ENCODE results near the gene RPRD1B.

The RPRD1B gene

DNA sequence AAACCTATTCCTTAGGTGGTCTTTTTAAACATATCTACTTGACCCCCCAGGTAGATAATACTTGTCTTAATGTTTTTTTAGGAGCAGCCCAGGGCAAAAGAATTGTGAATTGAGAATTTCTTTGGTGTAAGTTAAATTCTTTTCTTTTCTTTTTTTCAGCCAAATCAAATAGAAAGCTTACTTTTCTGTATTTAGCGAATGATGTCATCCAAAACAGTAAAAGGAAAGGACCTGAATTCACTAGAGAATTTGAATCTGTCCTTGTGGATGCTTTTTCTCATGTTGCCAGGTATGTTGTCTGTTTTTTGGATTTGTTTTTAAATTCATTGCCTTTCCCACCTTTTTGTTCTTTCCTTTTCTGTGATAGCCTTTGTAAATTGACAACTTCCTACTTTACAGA is 6.7 kb downstream of the RPRD1B start:
- no peak for DNase-seq

DNA sequence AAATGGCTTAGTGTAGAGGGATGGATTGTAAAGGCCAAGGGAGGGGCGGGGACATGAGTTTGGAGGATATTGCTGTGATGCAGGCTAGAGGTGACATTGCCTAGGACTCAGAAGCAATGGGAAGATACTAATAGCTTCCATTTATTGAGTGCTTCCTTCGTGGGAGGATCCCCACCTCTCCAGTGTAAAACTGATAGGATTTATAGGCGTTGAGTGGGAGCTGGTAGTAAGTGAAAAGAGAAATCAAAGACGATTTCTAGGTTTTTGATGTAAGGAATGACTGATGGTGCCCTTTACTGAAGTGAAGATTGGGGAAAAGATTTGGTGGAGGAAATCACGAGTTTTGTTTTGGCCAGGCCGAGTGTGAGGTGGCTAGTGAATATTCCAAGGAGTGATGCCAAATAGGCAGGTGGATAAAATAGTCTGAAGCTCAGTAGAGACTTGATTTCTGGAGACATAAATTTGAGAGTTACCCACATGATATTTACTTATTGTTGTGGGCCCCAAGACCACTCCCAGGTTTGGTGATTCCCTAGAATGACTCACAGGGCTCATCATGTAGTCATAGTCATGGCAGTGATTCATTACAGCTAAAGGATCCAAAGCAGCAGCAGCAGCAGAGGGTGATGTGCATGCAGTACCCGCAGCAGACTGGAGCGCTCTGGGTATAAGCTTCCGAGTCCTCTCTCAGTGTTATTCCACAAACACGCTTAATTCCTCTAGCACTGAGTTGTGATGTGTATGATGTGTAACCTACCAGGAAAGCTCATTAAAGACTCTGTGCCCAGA is 10.2 kb downstream of the RPRD1B start:
- peak; percentile 14 for DNase-seq

DNA sequence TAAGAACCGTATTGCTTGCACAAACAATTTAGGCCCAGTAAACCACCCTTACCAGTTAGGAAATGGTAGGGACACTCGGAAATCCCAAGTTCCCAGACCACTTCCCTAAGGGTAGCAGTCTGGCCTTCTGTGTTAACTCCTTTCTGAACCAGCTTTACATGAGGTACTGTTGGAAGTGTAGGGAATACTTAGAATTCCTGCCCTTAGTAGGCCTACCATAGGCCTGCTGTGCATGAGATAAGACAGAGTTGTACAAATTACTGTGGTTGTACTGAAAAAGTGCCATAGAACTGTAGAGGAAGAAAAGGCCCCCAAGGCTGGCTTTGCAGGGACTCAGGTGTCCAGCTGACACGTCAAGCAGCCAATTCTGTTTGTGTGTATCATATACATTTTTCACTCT is 11.1 kb downstream of the RPRD1B start:
- DNase-seq, result no peak

GRCh38 chr20:38046572-38046971 is 13.0 kb downstream of the RPRD1B start:
- DNase-seq, result no peak

DNA sequence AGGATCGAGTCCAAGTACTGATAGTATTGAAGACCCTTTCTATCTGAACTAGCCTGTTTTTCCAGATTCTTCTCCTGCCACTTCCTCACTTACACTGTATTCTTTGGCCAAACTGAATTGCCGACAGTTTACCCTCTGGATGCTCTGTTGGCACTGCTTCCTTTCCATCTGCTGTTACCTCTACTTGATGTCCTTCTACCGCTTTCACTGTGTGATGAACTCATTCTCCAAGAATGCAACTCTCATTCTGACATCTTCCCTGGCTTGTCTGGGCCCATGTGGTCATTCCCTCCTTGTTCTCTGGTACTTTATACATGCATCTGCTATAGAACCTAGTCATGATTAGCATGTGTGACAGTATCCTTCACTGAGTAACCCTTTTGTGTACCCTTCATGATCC is 16.3 kb downstream of the RPRD1B start:
- DNase-seq, result peak; percentile 35

GRCh38 chr20:38050686-38051085 is 17.1 kb downstream of the RPRD1B start:
- no peak for DNase-seq

DNA sequence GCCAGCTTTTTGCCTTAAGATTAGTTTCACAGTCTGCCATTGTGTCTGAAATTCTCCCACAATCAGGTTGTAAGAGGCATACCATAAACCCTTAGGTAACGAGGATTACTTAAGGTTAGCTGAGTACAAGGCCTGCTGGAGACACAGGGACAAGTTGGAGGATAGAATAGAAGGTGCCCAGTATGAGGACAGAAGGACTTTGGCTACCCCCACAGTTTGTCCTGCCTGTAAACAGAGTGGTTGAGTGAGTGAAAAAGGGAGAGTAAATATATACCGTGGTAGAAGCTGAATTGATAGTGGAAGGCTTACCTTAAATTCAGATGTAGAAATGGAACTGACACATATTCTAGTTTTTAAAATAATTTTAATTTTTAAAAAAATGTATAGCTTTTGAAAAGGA is 19.3 kb downstream of the RPRD1B start:
- no peak for DNase-seq

DNA sequence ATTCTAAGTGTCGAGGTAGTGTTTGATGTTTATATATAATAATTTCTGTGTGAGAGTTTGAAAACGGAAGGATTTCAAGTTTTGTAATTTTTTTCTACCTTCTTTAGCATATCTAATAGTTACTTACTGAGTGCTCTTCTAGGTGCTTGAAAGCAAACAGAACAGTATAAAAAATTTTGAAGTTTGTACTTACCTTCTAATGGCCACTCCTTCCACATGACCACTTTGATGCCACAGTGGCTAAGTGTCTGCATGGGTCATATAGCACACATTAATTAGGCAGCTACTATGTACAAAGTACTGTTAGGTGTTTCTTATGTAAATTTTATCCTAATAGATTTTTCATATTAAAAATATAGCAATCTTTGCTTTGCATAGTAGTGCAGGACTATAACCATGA is 21.1 kb downstream of the RPRD1B start:
- no peak for DNase-seq

DNA sequence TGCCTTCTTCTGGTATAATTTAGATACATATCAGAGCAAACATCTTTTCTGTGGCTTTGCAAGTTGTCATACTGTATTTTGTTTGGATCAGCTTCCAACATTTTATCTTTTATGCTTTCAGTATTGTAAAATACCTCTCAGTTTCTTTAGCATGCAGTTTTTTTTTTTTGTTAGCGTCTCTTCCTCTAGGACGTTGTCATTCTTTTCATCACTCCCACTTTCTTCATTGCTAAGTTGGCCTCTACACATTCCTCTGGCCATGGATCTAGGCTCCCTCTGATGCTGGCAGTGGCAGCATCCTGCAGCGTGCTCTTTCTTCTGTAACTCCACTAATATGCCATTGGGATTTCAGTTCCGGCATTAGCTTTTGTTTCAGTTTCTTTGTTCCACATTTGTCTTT is 21.7 kb downstream of the RPRD1B start:
- no peak for DNase-seq

- no peak for DNase-seq
Observed at GRCh38 chr20:38055848-38056247, 22.3 kb downstream of the RPRD1B start.

DNA sequence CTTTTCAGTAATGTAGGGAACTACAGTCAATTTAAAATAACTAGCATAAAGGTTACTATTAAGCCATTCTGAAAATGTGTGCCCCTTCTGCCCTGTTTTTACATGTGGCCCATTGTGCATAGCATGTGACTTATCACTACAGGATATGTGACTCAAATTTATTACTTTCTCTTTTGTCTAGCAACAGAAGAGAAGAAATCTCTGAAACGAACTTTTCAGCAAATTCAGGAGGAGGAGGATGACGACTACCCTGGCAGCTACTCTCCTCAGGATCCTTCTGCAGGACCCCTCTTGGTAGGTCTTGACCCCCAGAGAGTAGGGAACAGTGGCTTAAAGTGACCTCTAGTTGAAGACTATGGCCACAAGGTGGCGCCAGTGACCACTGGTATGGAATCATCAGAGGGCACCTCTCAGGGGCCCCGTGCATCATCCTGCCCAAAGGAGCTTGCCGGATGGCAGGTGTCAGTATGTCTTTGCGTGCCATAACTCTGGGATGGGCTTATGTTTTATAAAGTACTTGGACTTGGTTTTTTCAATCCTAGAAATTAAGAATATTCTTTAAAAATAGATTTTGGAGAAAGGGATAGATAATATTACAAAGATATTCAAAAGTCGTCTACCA is 23.9 kb downstream of the RPRD1B start:
- peak; percentile 92 for DNase-seq

DNA sequence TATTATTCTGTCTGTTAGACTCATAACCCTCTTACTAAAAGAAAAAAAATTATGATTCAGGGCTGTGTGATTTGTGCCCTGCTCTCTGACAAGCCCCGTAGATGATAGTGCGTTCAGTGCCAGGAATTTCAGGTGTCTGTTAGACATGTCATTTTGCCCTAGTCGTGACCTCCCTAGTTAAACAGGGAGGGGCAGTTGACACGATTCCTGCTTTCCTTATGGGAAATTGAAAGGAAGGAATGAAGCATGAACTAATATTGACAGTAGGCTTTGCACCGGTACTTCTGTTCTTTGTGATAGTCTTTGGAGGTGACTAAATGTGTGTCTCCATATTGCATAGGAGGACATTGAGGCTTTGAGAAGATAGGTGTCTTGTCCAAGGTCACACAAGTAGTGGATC is 26.3 kb downstream of the RPRD1B start:
- peak; percentile 20 for DNase-seq

- DNase-seq, result no peak
Observed at GRCh38 chr20:38060536-38060935, 27.0 kb downstream of the RPRD1B start.

DNA sequence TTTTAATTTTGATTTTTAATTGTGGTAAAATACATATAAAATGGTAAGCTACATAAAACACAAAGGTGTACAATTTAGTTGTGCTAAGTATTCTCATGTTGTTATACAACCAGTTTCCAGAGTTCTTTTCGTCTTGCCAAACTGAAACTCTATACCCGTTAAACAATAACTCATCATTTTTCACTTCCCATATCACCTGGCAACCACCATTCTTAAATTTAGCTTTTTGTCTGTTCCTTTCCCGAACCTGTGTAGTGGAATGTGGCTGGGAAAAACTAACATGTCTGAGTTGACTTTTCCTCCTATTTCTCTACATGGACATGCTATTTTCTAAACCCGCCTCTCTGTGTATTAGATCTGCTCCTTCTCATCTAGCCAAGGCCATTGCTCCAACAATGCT is 27.6 kb downstream of the RPRD1B start:
- DNase-seq, result no peak

GRCh38 chr20:38062890-38063289 is 29.3 kb downstream of the RPRD1B start:
- DNase-seq, result no peak

- no peak for DNase-seq
Observed at GRCh38 chr20:38063911-38064530, 30.5 kb downstream of the RPRD1B start.

GRCh38 chr20:38065764-38066375 is 32.3 kb downstream of the RPRD1B start:
- no peak for DNase-seq

DNA sequence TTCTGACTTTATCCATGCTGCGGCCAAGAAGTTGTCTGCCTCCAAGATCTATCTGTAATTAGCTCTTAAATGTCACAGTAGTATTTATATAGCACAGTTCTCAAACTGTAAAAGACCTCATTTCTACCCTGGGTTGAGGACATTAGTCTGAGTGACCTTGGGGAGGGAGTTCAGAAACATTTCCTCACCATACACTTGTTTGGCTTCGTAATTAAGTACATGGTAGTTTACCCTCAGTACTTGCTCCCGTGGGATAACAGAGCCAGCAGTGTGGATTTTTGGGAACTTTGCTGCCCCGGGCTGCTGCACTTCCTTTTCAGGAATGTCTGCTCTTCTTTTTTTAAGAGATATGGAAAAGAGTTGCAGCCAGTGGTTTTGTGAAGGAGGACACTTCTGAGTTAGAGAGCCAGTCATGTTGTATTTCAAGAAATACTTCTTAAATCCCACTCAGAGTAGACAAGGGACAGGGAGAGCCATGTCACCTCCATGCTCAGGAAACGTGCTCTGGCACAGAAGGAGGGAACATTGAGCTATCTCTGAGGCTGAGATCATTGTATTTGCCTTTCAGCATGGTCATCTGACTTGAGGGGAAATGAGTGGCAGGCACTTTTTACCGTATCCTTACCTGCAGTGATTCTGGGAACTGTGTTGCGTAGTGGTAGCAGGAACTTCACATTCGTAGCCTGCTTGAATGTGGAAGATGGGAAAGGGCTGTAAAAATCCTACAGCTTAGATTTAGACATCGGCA is 33.6 kb downstream of the RPRD1B start:
- no peak for DNase-seq

DNA sequence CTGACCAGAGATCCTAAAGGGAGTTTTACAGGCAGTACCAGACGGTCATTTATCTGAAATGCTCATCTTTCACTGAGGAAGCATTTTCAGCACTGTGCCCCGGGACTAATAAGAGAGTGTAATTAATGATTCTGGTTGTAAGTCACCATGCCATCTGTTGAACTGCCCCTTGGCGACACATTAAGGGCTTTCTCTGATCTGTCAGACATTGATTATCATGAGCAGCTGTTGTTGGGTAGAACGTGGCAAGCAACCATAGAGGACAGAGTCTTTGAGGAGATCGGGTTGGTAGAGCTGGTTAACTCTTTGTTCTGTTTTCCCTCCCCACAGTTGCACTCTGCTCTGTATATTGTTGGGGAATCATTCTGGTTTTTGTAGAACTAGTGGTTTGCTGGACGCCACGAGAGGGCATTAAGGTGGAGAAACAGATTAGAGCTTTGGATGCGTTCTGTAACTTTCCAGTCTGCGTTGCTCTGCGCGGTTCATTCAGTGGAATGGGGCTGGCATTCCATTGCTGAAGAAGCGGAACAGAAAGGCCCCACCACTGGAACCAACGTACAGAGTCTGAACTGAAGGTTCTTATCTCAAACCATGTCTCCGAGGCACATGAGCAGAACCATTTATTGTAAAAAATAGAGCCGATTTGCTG is 34.3 kb downstream of the RPRD1B start:
- no peak for DNase-seq

DNA sequence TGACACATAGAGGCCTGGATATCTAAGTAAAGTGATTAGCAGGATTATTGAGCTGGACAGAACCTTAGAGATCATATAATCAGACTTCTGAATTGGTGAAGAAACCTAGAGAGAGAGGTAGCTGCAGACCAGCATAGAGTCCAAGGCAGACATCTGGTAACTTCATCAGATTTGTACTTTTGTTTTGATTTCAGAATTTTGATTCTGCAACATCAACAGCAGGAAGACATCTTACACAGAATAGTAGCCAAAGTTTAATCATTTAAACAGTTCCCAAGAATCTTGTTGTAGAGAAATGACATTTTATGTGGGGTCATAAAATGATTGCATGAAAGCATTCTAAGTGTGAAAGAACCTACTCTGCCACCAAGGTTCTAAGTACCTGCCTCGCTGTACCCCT is 39.4 kb downstream of the RPRD1B start:
- DNase-seq, result no peak

DNA sequence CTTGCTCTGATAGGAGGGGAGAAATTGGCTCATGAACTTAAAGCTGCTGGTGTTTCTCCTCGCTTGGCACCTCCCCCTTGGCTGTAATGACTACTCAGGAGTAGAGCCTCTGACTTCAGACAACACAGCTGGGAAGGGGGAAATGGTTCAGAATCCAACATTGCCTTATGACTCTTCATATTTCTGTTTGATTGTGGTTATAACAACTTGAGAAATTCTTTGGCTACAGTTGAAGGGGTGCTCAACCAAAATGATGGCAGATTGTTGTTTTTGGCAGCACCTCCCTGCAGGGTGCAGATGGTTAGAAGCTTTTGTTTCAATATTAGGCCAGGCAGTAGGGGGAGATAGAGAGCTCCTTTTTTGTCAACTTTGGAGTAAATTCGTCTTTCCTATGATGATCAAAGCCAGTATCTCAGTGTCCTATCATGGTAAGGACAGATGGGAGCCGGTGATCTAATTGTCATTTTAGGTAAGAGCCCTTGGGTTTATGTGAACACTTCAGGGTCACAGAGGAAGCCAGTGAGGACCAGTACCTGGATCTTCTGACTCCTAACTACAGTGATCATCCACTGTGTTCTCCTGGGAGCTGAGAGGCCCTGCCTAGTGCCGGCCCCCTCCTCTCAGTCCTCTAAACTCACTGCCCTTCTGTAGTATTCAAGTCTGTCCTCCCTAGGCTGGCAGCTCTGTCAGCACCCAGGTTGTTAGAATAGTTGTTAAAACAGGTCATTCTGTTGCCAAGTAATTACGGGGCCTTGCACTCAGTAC is 39.9 kb downstream of the RPRD1B start:
- peak; percentile 70 for DNase-seq

Data from DMS53 (cell line).